H1 (cell line): ENCODE results near the gene ALOX5AP. TPM values are rescaled to one million over a fixed set of nuclear protein-coding genes. Genes with fewer than 3 reads are reported as not detected.

Source experiments
- CTCF ChIA-PET: fragments of 300-600 bp; sonication (Branson Sonifier 250); formaldehyde crosslinking; loops from one replicate; lab custom pipeline; 2021; ENCODE audit not compliant: partially characterized antibody; lab: Charles Lee
- POLR2A ChIA-PET: fragments of 300-600 bp; sonication (Branson Sonifier 250); formaldehyde crosslinking; loops from one replicate; lab custom pipeline; 2021; ENCODE audit warnings: inconsistent platforms; ENCODE audit not compliant: partially characterized antibody; lab: Charles Lee
- DNase-seq, 2 experiments: peaks; one replicate each; pipeline versions ENCODE4 v3.0.0 to v3.0.0-alpha.2; 2010 to 2022; ENCODE audit warnings: low spot score in 2 of 2, low read depth in 1 of 2, mixed read lengths in 1 of 2
- FAIRE-seq: peaks from 2 replicates; lab custom pipeline; 2011; peaks lifted over from hg19 to GRCh38; lab: Jason Lieb, UNC
- H2AFZ ChIP-seq: 2 replicates; pipeline ENCODE4 v1.8.1; 2012; ENCODE audit warnings: low read length, inconsistent platforms
- H2AK5ac ChIP-seq: 2 replicates; pipeline ENCODE4 v1.6.1; 2013; ENCODE audit warnings: low read depth, low read length
- H2BK120ac ChIP-seq: replicated peaks from 2 replicates; pipeline ENCODE3; 2013; ENCODE audit warnings: low read depth, low read length, inconsistent platforms
- H2BK12ac ChIP-seq: 2 replicates; pipeline ENCODE4 v1.6.1; 2013; ENCODE audit warnings: low read depth, low read length
- H2BK15ac ChIP-seq: 2 replicates; pipeline ENCODE4 v1.6.1; 2013; ENCODE audit warnings: low read length
- H2BK20ac ChIP-seq: 2 replicates; pipeline ENCODE4 v1.6.1; 2013; ENCODE audit warnings: low read length
- H2BK5ac ChIP-seq: 2 replicates; pipeline ENCODE4 v1.6.1; 2013; ENCODE audit warnings: low read depth, low read length
- H3K14ac ChIP-seq: 2 replicates; pipeline ENCODE4 v1.6.1; 2013; ENCODE audit warnings: inconsistent platforms; ENCODE audit not compliant: insufficient read length
- H3K18ac ChIP-seq: 2 replicates; pipeline ENCODE4 v1.6.1; 2013; ENCODE audit warnings: low read length; ENCODE audit errors: extremely low read depth
- H3K23ac ChIP-seq: 2 replicates; pipeline ENCODE4 v1.6.1; 2013; ENCODE audit warnings: inconsistent platforms; ENCODE audit not compliant: insufficient read length
- H3K23me2 ChIP-seq: 2 replicates; pipeline ENCODE4 v1.6.1; 2013; ENCODE audit warnings: low read depth, low read length
- H3K27ac ChIP-seq: 2 replicates; pipeline ENCODE4 v1.6.1; 2011; ENCODE audit warnings: low read depth, low read length, inconsistent platforms
- H3K27me3 ChIP-seq, 4 experiments: replicated peaks in 1 of 4; 1 replicate in 1 of 4; 2 replicates in 3 of 4; pipeline versions ENCODE4 v1.6.1 to v1.8.1; 2011 to 2013; ENCODE audit warnings: low read length in 3 of 4, mild to moderate bottlenecking in 3 of 4, inconsistent platforms in 2 of 4, mixed read lengths in 2 of 4, moderate library complexity in 1 of 4; ENCODE audit not compliant: control insufficient read depth in 3 of 4, insufficient read depth in 3 of 4; ENCODE audit errors: extremely low read depth in 1 of 4
- H3K36me3 ChIP-seq, 4 experiments: 2 replicates each; pipeline versions ENCODE4 v1.6.1 to v1.8.1; 2011 to 2013; ENCODE audit warnings: mild to moderate bottlenecking in 4 of 4, low read length in 3 of 4, moderate library complexity in 2 of 4, control low read depth in 1 of 4, inconsistent platforms in 1 of 4; ENCODE audit not compliant: insufficient read depth in 4 of 4, control insufficient read depth in 2 of 4
- H3K4ac ChIP-seq: replicated peaks from 2 replicates; pipeline ENCODE3; 2013; ENCODE audit warnings: low read length, low read depth, mixed read lengths, inconsistent platforms; ENCODE audit not compliant: insufficient read length
- H3K4me1 ChIP-seq, 4 experiments: replicated peaks in 1 of 4; 1 replicate in 1 of 4; 2 replicates in 3 of 4; pipeline versions ENCODE4 v1.6.1 to v1.8.1; 2011 to 2013; ENCODE audit warnings: low read length in 3 of 4, inconsistent platforms in 2 of 4, mixed read lengths in 1 of 4; ENCODE audit not compliant: insufficient read depth in 4 of 4, control insufficient read depth in 3 of 4
- H3K4me2 ChIP-seq, 2 experiments: 2 replicates each; pipeline versions ENCODE4 v1.6.1 to v1.8.1; 2011 to 2013; ENCODE audit warnings: low read depth in 2 of 2, low read length in 2 of 2, control low read depth in 1 of 2, inconsistent platforms in 1 of 2, mild to moderate bottlenecking in 1 of 2; ENCODE audit not compliant: insufficient read depth in 1 of 2
- H3K4me3 ChIP-seq, 4 experiments: fragments of 200-600, 300-600 bp in 1 of 4; sonication (generic), shearing (Covaris generic), sonication (Bioruptor Twin) in 1 of 4; 2 replicates each; pipeline versions ENCODE4 v1.5.1 to v1.8.1; 2011 to 2016; ENCODE audit warnings: low read length in 4 of 4, low read depth in 3 of 4, control low read depth in 2 of 4, inconsistent platforms in 2 of 4, mild to moderate bottlenecking in 2 of 4, mixed read lengths in 1 of 4, moderate library complexity in 1 of 4; ENCODE audit not compliant: insufficient read depth in 2 of 4; ENCODE audit errors: extremely low read depth in 1 of 4
- H3K56ac ChIP-seq: replicated peaks from 2 replicates; pipeline ENCODE3; 2013; ENCODE audit warnings: low read depth, mild to moderate bottlenecking, mixed read lengths, low read length, inconsistent platforms; ENCODE audit not compliant: insufficient read length
- H3K79me1 ChIP-seq: 2 replicates; pipeline ENCODE4 v1.6.1; 2013; ENCODE audit warnings: low read depth, low read length, control low read depth
- H3K79me2 ChIP-seq, 2 experiments: 2 replicates each; pipeline versions ENCODE4 v1.6.1 to v1.8.1; 2012 to 2013; ENCODE audit warnings: low read length in 2 of 2, mild to moderate bottlenecking in 2 of 2, inconsistent platforms in 1 of 2; ENCODE audit not compliant: insufficient read depth in 2 of 2, control insufficient read depth in 1 of 2
- H3K9ac ChIP-seq, 4 experiments: replicated peaks in 1 of 4; 1 replicate in 1 of 4; 2 replicates in 3 of 4; pipeline versions ENCODE4 v1.6.1 to v1.8.1; 2011 to 2013; ENCODE audit warnings: low read depth in 3 of 4, low read length in 3 of 4, control low read depth in 2 of 4, mild to moderate bottlenecking in 2 of 4, moderate library complexity in 2 of 4, inconsistent platforms in 1 of 4; ENCODE audit errors: extremely low read depth in 1 of 4
- H3K9me3 ChIP-seq, 2 experiments: 2 replicates each; pipeline versions ENCODE4 v1.6.1 to v1.8.1; 2012 to 2013; ENCODE audit warnings: mild to moderate bottlenecking in 2 of 2, moderate library complexity in 2 of 2, control low read depth in 1 of 2, inconsistent platforms in 1 of 2, low read depth in 1 of 2, low read length in 1 of 2, mixed read lengths in 1 of 2; ENCODE audit not compliant: insufficient read depth in 2 of 2
- H4K20me1 ChIP-seq, 2 experiments: replicated peaks in 1 of 2; 2 replicates each; pipeline versions ENCODE3 to v1.8.1; 2011 to 2013; ENCODE audit warnings: inconsistent platforms in 2 of 2, low read length in 2 of 2, mild to moderate bottlenecking in 1 of 2; ENCODE audit not compliant: insufficient read depth in 2 of 2, control insufficient read depth in 1 of 2
- H4K5ac ChIP-seq: 2 replicates; pipeline ENCODE4 v1.6.1; 2013; ENCODE audit warnings: low read length, low read depth, mixed read lengths, inconsistent platforms; ENCODE audit not compliant: insufficient read length
- H4K8ac ChIP-seq: 2 replicates; pipeline ENCODE4 v1.8.0; 2013; ENCODE audit warnings: mild to moderate bottlenecking, moderate library complexity, low read length, inconsistent platforms; ENCODE audit not compliant: insufficient read depth; ENCODE audit errors: extremely low read depth
- H4K91ac ChIP-seq: replicated peaks from 2 replicates; pipeline ENCODE3; 2013; ENCODE audit warnings: low read length, mixed read lengths, inconsistent platforms; ENCODE audit not compliant: insufficient read length
- CTCF ChIP-seq, 3 experiments: IDR thresholded peaks; 1 replicate in 2 of 3; 2 replicates in 1 of 3; pipeline versions ENCODE4 v1.5.1 to v1.6.1; 2011; ENCODE audit warnings: low read length in 3 of 3, mild to moderate bottlenecking in 3 of 3, inconsistent platforms in 2 of 3, low read depth in 1 of 3, moderate library complexity in 1 of 3; ENCODE audit not compliant: insufficient read depth in 1 of 3; ENCODE audit errors: control extremely low read depth in 1 of 3
- FOSL1 ChIP-seq: IDR thresholded peaks from 2 replicates; pipeline ENCODE4 v1.6.1; 2011; ENCODE audit warnings: mild to moderate bottlenecking, low read depth, low read length, moderate library complexity; ENCODE audit not compliant: insufficient read depth
- KDM5A ChIP-seq: fragments of 200-600 bp; IDR thresholded peaks from 2 replicates; pipeline ENCODE4 v1.7.1; 2012; ENCODE audit warnings: mild to moderate bottlenecking, low read length, inconsistent platforms, mixed read lengths
- MAFK ChIP-seq: IDR thresholded peaks from 2 replicates; pipeline ENCODE4 v1.6.1; 2012; ENCODE audit warnings: low read depth, mild to moderate bottlenecking, improper control_type of control experiment, low read length
- NANOG ChIP-seq: IDR thresholded peaks from 2 replicates; pipeline ENCODE4 v1.6.1; 2011; ENCODE audit warnings: low read length, low read depth, mild to moderate bottlenecking, inconsistent platforms; ENCODE audit not compliant: insufficient read depth, poor library complexity, severe bottlenecking
- POU5F1 ChIP-seq: IDR thresholded peaks from 2 replicates; pipeline ENCODE4 v1.6.1; 2011; ENCODE audit warnings: low read depth, mild to moderate bottlenecking, low read length, moderate library complexity
- SIX5 ChIP-seq: IDR thresholded peaks from 2 replicates; pipeline ENCODE4 v1.6.1; 2011; ENCODE audit warnings: mild to moderate bottlenecking, low read depth, low read length
- TEAD4 ChIP-seq: IDR thresholded peaks from 2 replicates; pipeline ENCODE4 v1.6.1; 2012; ENCODE audit warnings: low read depth, low read length, inconsistent platforms, mixed read lengths
- USF2 ChIP-seq: IDR thresholded peaks from 2 replicates; pipeline ENCODE4 v1.6.1; 2011; ENCODE audit warnings: low read length, improper control_type of control experiment
- WGBS, 2 experiments: shearing (Covaris generic) in 1 of 2; methylation state at CpG; one replicate each; pipeline versions ENCODE4 v1.1.6 to v1.1.7; 2013 to 2015; ENCODE audit warnings: low lambda C conversion rate in 2 of 2, mixed read lengths in 2 of 2, inconsistent platforms in 1 of 2, low coverage in 1 of 2, missing lambda C conversion rate in 1 of 2; ENCODE audit not compliant: insufficient replicate concordance in 2 of 2, insufficient coverage in 1 of 2, insufficient read length in 1 of 2; ENCODE audit errors: extremely low coverage in 1 of 2, missing lambda C conversion rate in 1 of 2; 5-methylcytosine and 5-hydroxymethylcytosine counted together
- polyA plus RNA-seq, 7 experiments: library from polyadenylated mRNA; depleted of rRNA in 3 of 7; stranded (reverse) in 5 of 7; unstranded in 2 of 7; fragments of >200 nt in 5 of 7; fragments of 200-250 nt in 2 of 7; gene quantifications; 1 replicate in 5 of 7; 2 replicates in 1 of 7; 4 replicates in 1 of 7; pipeline versions ENCODE4 v1.2.1 to v1.2.3, GENCODE V29; 2011 to 2013; ENCODE audit warnings: missing spikeins in 2 of 7, mixed read lengths in 2 of 7
- total RNA-seq: library from RNA; stranded (reverse); fragmentation: NEBNext Ultra II Directional; extraction: Animal tissue kit (Norgen Biotek cat#: 25700); gene quantifications from 2 replicates; pipeline ENCODE4 v1.2.1, GENCODE V29; 2021

Gene ALOX5AP
- total and polyA plus RNA-seq, 2 of the 8 experiments (the other 6 are each of a cell fraction or from before 2014, with no cell fraction given), result not detected

GRCh38 chr13:30791354-30792001 lies 56.1 kb downstream of the ALOX5AP start:
- no peaks in the 10 kb centered on the region; the same call in 1 of the 2 replicates for H3K23me2 ChIP-seq
- H4K5ac ChIP-seq, result no peak overlapping the region
- no peak overlapping the region for H2BK20ac ChIP-seq
- no peak overlapping the region for H3K4ac ChIP-seq
- FAIRE-seq (no peak), DNase-seq (no peak)
- ChIA-PET CTCF (interaction anchor here (0.6 to 4.1 kb wide), 6 partner anchors 12 to 253 kb away, joined by 3 to 29 read pairs (median 5); no protein-coding TSS in a partner anchor), POLR2A (no interaction called here)
- H3K9me3 ChIP-seq, result no peaks in the 10 kb centered on the region
- no peak overlapping the region for H3K14ac ChIP-seq
- no peak overlapping the region for H3K4me3 ChIP-seq
- H3K18ac ChIP-seq, result no peak overlapping the region
- no peak overlapping the region for H3K27ac ChIP-seq
- no peaks in the 10 kb centered on the region for H3K36me3 ChIP-seq
- 0 out of 7 replicates have a peak, but pooled peaks cover 0 to 2% (median 0%) of the 10 kb centered on the region in 4 experiments for H3K27me3 ChIP-seq
- H3K79me1 ChIP-seq, result no peaks in the 10 kb centered on the region
- H4K8ac ChIP-seq, result no peak overlapping the region
- no peak overlapping the region for H2AFZ ChIP-seq
- no peaks in the 10 kb centered on the region for H4K20me1 ChIP-seq
- H4K91ac ChIP-seq, result no peak overlapping the region
- H3K23ac ChIP-seq, result no peak overlapping the region
- H3K9ac ChIP-seq, result no peak overlapping the region
- no peak overlapping the region for H3K56ac ChIP-seq
- no peak overlapping the region for H2BK120ac ChIP-seq
- no peak overlapping the region for H2BK15ac ChIP-seq
- no peak overlapping the region for H2BK12ac ChIP-seq
- WGBS, 2 experiments, result 80% methylated on average over 11 of the region's 11 CpGs; no CpG with 5 or more reads in 1 of the 2 experiments
- no peak overlapping the region for H3K4me2 ChIP-seq
- no peak overlapping the region for H2AK5ac ChIP-seq
- H2BK5ac ChIP-seq, result no peak overlapping the region
- peaks cover 0 to 3% (median 1%) of the 10 kb centered on the region in 4 experiments; a peak in 2 of 7 replicates for H3K4me1 ChIP-seq
- H3K79me2 ChIP-seq, result no peaks in the 10 kb centered on the region
- TF ChIP-seq MAFK (no peak), KDM5A (no peak), NANOG (no peak), POU5F1 (no peak), USF2 (no peak), SIX5 (no peak), CTCF (IDR thresholded peaks at IDR 0.05; ENCODE audit: control extremely low read depth in 1 of 3, insufficient read depth in 1 of 3, low read depth in 1 of 3, low read length in 3 of 3) (no peak), TEAD4 (no peak), FOSL1 (no peak)
